ENCODE measurements around the gene PTDSS2. TPM values are rescaled to one million over a fixed set of nuclear protein-coding genes. Genes with fewer than 3 reads are reported as not detected.

Gene PTDSS2
- total and polyA plus RNA-seq, 2 of the 13 experiments (the other 11 are each of a cell fraction or from before 2014, with no cell fraction given), result 21.7 to 26.4 TPM

DNA sequence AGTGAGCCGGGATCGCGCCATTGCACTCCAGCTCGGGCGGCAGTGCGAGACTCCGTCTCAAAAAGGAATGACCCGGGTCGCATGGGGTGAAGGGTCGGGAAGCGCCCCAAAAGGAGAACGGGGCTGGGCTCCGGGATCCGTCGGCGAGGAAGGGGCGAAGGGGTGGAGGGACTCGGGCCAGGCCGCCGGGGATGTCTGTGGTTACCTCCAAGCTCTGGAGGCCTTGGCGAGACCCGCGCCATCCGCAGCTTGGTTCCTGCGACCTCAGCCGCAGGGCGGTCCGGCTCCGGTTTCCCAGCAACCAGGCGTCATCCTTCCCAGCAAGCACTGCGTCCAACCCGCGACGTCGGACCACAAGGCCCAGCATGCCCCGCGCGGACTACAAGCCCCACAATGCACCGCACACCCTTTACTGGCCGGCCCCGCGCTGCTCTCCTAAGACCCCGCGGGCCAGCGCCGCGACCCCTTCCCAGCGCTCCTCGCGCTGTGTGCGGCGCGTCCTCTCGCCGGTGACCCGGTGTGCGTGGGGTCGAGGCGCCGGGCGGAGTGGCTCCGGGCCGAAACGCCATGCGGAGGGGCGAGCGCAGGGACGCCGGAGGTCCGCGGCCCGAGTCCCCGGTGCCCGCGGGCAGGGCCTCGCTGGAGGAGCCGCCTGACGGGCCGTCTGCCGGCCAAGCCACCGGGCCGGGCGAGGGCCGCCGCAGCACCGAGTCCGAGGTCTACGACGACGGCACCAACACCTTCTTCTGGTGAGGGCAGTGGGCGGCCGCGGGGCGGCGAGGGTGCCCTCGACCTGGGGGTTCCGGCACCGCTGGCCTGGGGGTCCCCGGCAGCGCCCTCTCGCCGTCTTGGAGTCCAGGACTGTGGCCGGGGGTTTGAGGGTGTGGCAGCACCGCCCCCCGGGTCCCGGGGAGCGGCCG is at the start of gene PTDSS2 (continued):
- TF ChIP-seq ZNF234 (CRISPR knock-in tag; conservative IDR thresholded peaks at IDR 0.05), result 0 out of 2 replicates have a peak, but pooled peaks have one; percentile 30
- 0 out of 2 replicates have a peak, but pooled peaks have one; percentile 9 for TF ChIP-seq HES4 (CRISPR knock-in tag; IDR thresholded peaks at IDR 0.05; ENCODE audit: borderline replicate concordance)
- TF ChIP-seq NBN (conservative IDR thresholded peaks at IDR 0.05), result no peak
- TF ChIP-seq RERE (CRISPR knock-in tag; IDR thresholded peaks at IDR 0.05; ENCODE audit: low read depth), result 0 out of 2 replicates have a peak, but pooled peaks have one; percentile 39
- peak; percentile 98 for TF ChIP-seq ZNF143 (CRISPR knock-in tag; IDR thresholded peaks at IDR 0.05)
- no peak for TF ChIP-seq ZNF160 (CRISPR knock-in tag; IDR thresholded peaks at IDR 0.05)
- peak; percentile 40; the same call in 1 of the 2 replicates for TF ChIP-seq ZNF329 (CRISPR knock-in tag; IDR thresholded peaks at IDR 0.05; ENCODE audit: low read depth)
- TF ChIP-seq JUN (CRISPR knock-in tag; IDR thresholded peaks at IDR 0.05), result peak; percentile 64
- TF ChIP-seq, protein P1, sequence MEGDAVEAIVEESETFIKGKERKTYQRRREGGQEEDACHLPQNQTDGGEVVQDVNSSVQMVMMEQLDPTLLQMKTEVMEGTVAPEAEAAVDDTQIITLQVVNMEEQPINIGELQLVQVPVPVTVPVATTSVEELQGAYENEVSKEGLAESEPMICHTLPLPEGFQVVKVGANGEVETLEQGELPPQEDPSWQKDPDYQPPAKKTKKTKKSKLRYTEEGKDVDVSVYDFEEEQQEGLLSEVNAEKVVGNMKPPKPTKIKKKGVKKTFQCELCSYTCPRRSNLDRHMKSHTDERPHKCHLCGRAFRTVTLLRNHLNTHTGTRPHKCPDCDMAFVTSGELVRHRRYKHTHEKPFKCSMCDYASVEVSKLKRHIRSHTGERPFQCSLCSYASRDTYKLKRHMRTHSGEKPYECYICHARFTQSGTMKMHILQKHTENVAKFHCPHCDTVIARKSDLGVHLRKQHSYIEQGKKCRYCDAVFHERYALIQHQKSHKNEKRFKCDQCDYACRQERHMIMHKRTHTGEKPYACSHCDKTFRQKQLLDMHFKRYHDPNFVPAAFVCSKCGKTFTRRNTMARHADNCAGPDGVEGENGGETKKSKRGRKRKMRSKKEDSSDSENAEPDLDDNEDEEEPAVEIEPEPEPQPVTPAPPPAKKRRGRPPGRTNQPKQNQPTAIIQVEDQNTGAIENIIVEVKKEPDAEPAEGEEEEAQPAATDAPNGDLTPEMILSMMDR (CRISPR knock-in tag; IDR thresholded peaks at IDR 0.05), result peak; percentile 36; the same call in 1 of the 2 replicates
- peak; percentile 42 for TF ChIP-seq ZNF407 (CRISPR knock-in tag; IDR thresholded peaks at IDR 0.05; ENCODE audit: not compliant biosample characterization)
